Liver (tissue), 9 donors: Measurements from ENCODE around the gene PPAN. TPM values are rescaled to one million over a fixed set of nuclear protein-coding genes. Genes with fewer than 3 reads are reported as not detected.

Source experiments
- DNase-seq: peaks from one replicate; pipeline ENCODE4 v3.0.0-alpha.2; 2017; ENCODE audit warnings: low spot score
- H3K27ac ChIP-seq, 2 donors: one replicate each; pipeline ENCODE4 v1.7.0; 2013; ENCODE audit warnings: inconsistent platforms in 2 of 2, low read length in 2 of 2, control low read depth in 1 of 2, low read depth in 1 of 2, mild to moderate bottlenecking in 1 of 2
- H3K27me3 ChIP-seq, 4 donors: one replicate each; pipeline versions ENCODE4 v1.6.1 to v1.7.0; 2013; ENCODE audit warnings: low read length in 3 of 4, inconsistent platforms in 1 of 4, mild to moderate bottlenecking in 1 of 4, moderate library complexity in 1 of 4; ENCODE audit not compliant: control insufficient read depth in 4 of 4, insufficient read depth in 4 of 4
- H3K36me3 ChIP-seq, 4 donors: one replicate each; pipeline versions ENCODE4 v1.6.1 to v1.7.0; 2013; ENCODE audit warnings: low read length in 3 of 4, mild to moderate bottlenecking in 3 of 4, low read depth in 1 of 4, moderate library complexity in 1 of 4; ENCODE audit not compliant: control insufficient read depth in 4 of 4, insufficient read depth in 3 of 4
- H3K4me1 ChIP-seq, 4 donors: one replicate each; pipeline versions ENCODE4 v1.6.1 to v1.7.0; 2013; ENCODE audit warnings: low read length in 3 of 4, mild to moderate bottlenecking in 3 of 4, moderate library complexity in 1 of 4; ENCODE audit not compliant: control insufficient read depth in 4 of 4, insufficient read depth in 4 of 4
- H3K4me3 ChIP-seq, 3 donors: one replicate each; pipeline versions ENCODE4 v1.6.1 to v1.7.0; 2013; ENCODE audit warnings: low read length in 3 of 3, control low read depth in 1 of 3, low read depth in 1 of 3, mild to moderate bottlenecking in 1 of 3
- H3K9ac ChIP-seq, 2 donors: one replicate each; pipeline ENCODE4 v1.7.0; 2013; ENCODE audit warnings: low read length in 2 of 2, mild to moderate bottlenecking in 2 of 2, moderate library complexity in 2 of 2, control low read depth in 1 of 2, low read depth in 1 of 2
- H3K9me3 ChIP-seq, 4 donors: one replicate each; pipeline versions ENCODE4 v1.6.1 to v1.7.0; 2013; ENCODE audit warnings: low read length in 3 of 4; ENCODE audit not compliant: control insufficient read depth in 4 of 4
- CTCF ChIP-seq: fragments of 150-350 bp; IDR thresholded peaks from 2 replicates; pipeline ENCODE4 v1.5.1; 2017; ENCODE audit warnings: improper control_type of control experiment, low read depth, low read length; ENCODE audit not compliant: missing input control
- EGR1 ChIP-seq, 2 donors: IDR thresholded peaks; 2 replicates each; pipeline ENCODE4 v1.6.1; 2016 to 2018; ENCODE audit warnings: antibody characterized with exemption in 2 of 2, low read depth in 2 of 2
- FOXA1 ChIP-seq: IDR thresholded peaks from 2 replicates; pipeline ENCODE4 v1.6.1; 2016; ENCODE audit warnings: antibody characterized with exemption
- JUND ChIP-seq, 2 donors: IDR thresholded peaks; 2 replicates each; pipeline ENCODE4 v1.6.1; 2016; ENCODE audit warnings: antibody characterized with exemption in 2 of 2
- MAX ChIP-seq: IDR thresholded peaks from 2 replicates; pipeline ENCODE4 v1.6.1; 2016; ENCODE audit warnings: antibody characterized with exemption
- RAD21 ChIP-seq, 2 donors: IDR thresholded peaks; 2 replicates each; pipeline ENCODE4 v1.6.1; 2016; ENCODE audit warnings: antibody characterized with exemption in 2 of 2, mild to moderate bottlenecking in 2 of 2
- REST ChIP-seq: IDR thresholded peaks from 2 replicates; pipeline ENCODE4 v1.6.1; 2016; ENCODE audit warnings: antibody characterized with exemption, mild to moderate bottlenecking
- SP1 ChIP-seq: IDR thresholded peaks from 2 replicates; pipeline ENCODE4 v1.6.1; 2018; ENCODE audit warnings: antibody characterized with exemption, mild to moderate bottlenecking
- WGBS: extraction: QIAGEN DNeasy Blood & Tissue Kit; methylation state at CpG from one replicate; pipeline ENCODE4 v1.1.7; 2013; 5-methylcytosine and 5-hydroxymethylcytosine counted together
- polyA plus RNA-seq, 2 donors: library from polyadenylated mRNA; stranded (reverse) in 1 of 2; unstranded in 1 of 2; fragments of 200-250 nt in 1 of 2; fragments of >200 nt in 1 of 2; fragmentation: Nextera tagmentation in 1 of 2; extraction: Ambion mirVana in 1 of 2; gene quantifications; one replicate each; pipeline versions ENCODE4 v1.2.1 to v1.2.3, GENCODE V29; 2013 to 2015
- total RNA-seq, 2 donors: library from RNA; depleted of rRNA; stranded (reverse); fragments of >200 nt; gene quantifications; one replicate each; pipeline ENCODE4 v1.2.3, GENCODE V29; 2014
- donor health status: healthy.
- donor health status: healthy.
- donor health status: healthy.
- donor health status: healthy.
- donor health status: healthy.

Gene PPAN
- total and polyA plus RNA-seq, 4 donors, result 10.1 to 20.7 (median 14.2) TPM

- no peaks in the 10 kb centered on the region for H3K9me3 ChIP-seq
- H3K27me3 ChIP-seq, result no peaks in the 10 kb centered on the region
- H3K27ac ChIP-seq, result no peak overlapping the region
- no peaks in the 10 kb centered on the region for H3K4me1 ChIP-seq
- 57% methylated on average over 21 of the region's 21 CpGs for WGBS
- no peak for DNase-seq
- TF ChIP-seq REST, result peak; percentile 90
- no peak for TF ChIP-seq JUND (IDR thresholded peaks at IDR 0.05)
- H3K4me3 ChIP-seq, result no peak overlapping the region
- H3K36me3 ChIP-seq, result peaks cover 0 to 28% (median 25%) of the 10 kb centered on the region in 4 donors
- H3K9ac ChIP-seq, result no peak overlapping the region
Observed at GRCh38 chr19:10061717-10062310, 44.3 kb upstream of the PPAN start.

GRCh38 chr19:10068205-10068604 is 38.0 kb upstream of the PPAN start:
- peaks cover 0 to 2% (median under 1%) of the 10 kb centered on the region in 4 donors for H3K9me3 ChIP-seq
- H3K9ac ChIP-seq, result no peak overlapping the region
- 78% methylated on average over 4 of the region's 4 CpGs for WGBS
- H3K36me3 ChIP-seq, result peaks cover 4 to 21% (median 11%) of the 10 kb centered on the region in 4 donors
- peak overlapping the region in 1 of 2 donors; percentile 11 for H3K27ac ChIP-seq
- no peak overlapping the region for H3K4me3 ChIP-seq
- H3K4me1 ChIP-seq, result peaks cover 10 to 45% (median 26%) of the 10 kb centered on the region in 4 donors
- TF ChIP-seq CTCF (no peak), RAD21 (IDR thresholded peaks at IDR 0.05) (no peak), FOXA1 (no peak), MAX (no peak), EGR1 (IDR thresholded peaks at IDR 0.05; ENCODE audit: low read depth in 2 of 2) (no peak), REST (no peak), JUND (IDR thresholded peaks at IDR 0.05) (no peak), SP1 (no peak)
- H3K27me3 ChIP-seq, result no peaks in the 10 kb centered on the region
- no peak for DNase-seq
